HepG2 (cell line): Measurements from ENCODE around the gene ROM1. TPM values are rescaled to one million over a fixed set of nuclear protein-coding genes. Genes with fewer than 3 reads are reported as not detected.

Experiments
- ATAC-seq: fragments of 200-7000 bp; cut with Tn5 transposase; 3 replicates; pipeline ENCODE4 v1.9.1; 2020; ENCODE audit warnings: mild to moderate bottlenecking, moderate library complexity
- BruUV-seq: library from RNA; stranded (reverse); fragments of 400-500 nt; replicated peaks from 2 replicates; lab custom pipeline; 2021; lab: Mats Ljungman, UMichigan
- CTCF ChIA-PET: fragments of 300-600 bp; formaldehyde crosslinking; extraction: SDS; loops from one replicate; lab custom pipeline; 2021; ENCODE audit warnings: low total read pairs, inconsistent platforms, low intra/inter-chr PET ratio; lab: Yijun Ruan, JAX
- POLR2A ChIA-PET: fragments of 350-600 bp; sonication (Branson Sonifier 250); formaldehyde crosslinking; loops from one replicate; lab custom pipeline; 2020; ENCODE audit warnings: antibody characterized with exemption, inconsistent platforms; lab: Yijun Ruan, JAX
- DNase-seq: peaks from one replicate; pipeline ENCODE4 v3.0.0-alpha.2; 2015; ENCODE audit warnings: low spot score
- FAIRE-seq: peaks from 3 replicates; lab custom pipeline; 2011; peaks lifted over from hg19 to GRCh38; lab: Jason Lieb, UNC
- H2AFZ ChIP-seq: one replicate; pipeline ENCODE4 v1.6.1; 2011; ENCODE audit warnings: low read length, inconsistent platforms
- H3K27ac ChIP-seq: fragments of 300-600 bp; 3 replicates; pipeline ENCODE4 v1.8.0; 2011; ENCODE audit warnings: mixed run types, mild to moderate bottlenecking, mixed read lengths, low read length, inconsistent platforms; ENCODE audit not compliant: insufficient read depth; ENCODE audit errors: extremely low read length
- H3K27me3 ChIP-seq, 2 experiments: fragments of 200-600 bp in 1 of 2; 2 replicates in 1 of 2; 3 replicates in 1 of 2; pipeline versions ENCODE4 v1.6.0 to v1.8.0; 2011; ENCODE audit warnings: low read length in 2 of 2, mild to moderate bottlenecking in 2 of 2, moderate library complexity in 2 of 2, inconsistent platforms in 1 of 2; ENCODE audit not compliant: insufficient read depth in 2 of 2, control insufficient read depth in 1 of 2
- H3K36me3 ChIP-seq, 2 experiments: fragments of 200-600 bp in 1 of 2; replicated peaks in 1 of 2; 2 replicates in 1 of 2; 3 replicates in 1 of 2; pipeline versions ENCODE4 v1.5.1 to v1.8.0; 2011; ENCODE audit warnings: low read length in 2 of 2, inconsistent platforms in 1 of 2; ENCODE audit not compliant: insufficient read depth in 2 of 2, control insufficient read depth in 1 of 2
- H3K4me1 ChIP-seq: 2 replicates; pipeline ENCODE4 v1.5.1; 2012; ENCODE audit warnings: low read length, inconsistent platforms; ENCODE audit not compliant: insufficient read depth
- H3K4me2 ChIP-seq: 2 replicates; pipeline ENCODE4 v1.6.0; 2011; ENCODE audit warnings: low read depth, low read length, inconsistent platforms
- H3K4me3 ChIP-seq, 3 experiments: fragments of 200-600 bp in 1 of 3; sonication (generic), shearing (Covaris generic) in 1 of 3; replicated peaks in 1 of 3; 2 replicates each; pipeline ENCODE4 v1.5.1; 2011 to 2016; ENCODE audit warnings: low read length in 3 of 3, inconsistent platforms in 2 of 3, low read depth in 2 of 3, mild to moderate bottlenecking in 2 of 3, control low read depth in 1 of 3, mixed read lengths in 1 of 3; ENCODE audit not compliant: insufficient read depth in 1 of 3
- H3K79me2 ChIP-seq: one replicate; pipeline ENCODE4 v1.6.1; 2011; ENCODE audit warnings: low read length, inconsistent platforms; ENCODE audit not compliant: insufficient read depth
- H3K9ac ChIP-seq: 2 replicates; pipeline ENCODE4 v1.6.0; 2011; ENCODE audit warnings: mild to moderate bottlenecking, low read depth, low read length, inconsistent platforms; ENCODE audit not compliant: insufficient read depth
- H3K9me3 ChIP-seq: 2 replicates; pipeline ENCODE4 v1.5.1; 2012; ENCODE audit warnings: mild to moderate bottlenecking, low read length
- H4K20me1 ChIP-seq: 2 replicates; pipeline ENCODE4 v1.6.0; 2011; ENCODE audit warnings: inconsistent platforms, mild to moderate bottlenecking, low read length, moderate library complexity; ENCODE audit not compliant: insufficient read depth
- AKAP8 ChIP-seq: sonication (generic); formaldehyde crosslinking; IDR thresholded peaks from 2 replicates; pipeline ENCODE4 v1.5.1; 2020; ENCODE audit warnings: mild to moderate bottlenecking, missing genetic modification reagents
- FOXO4 ChIP-seq: sonication (generic); formaldehyde crosslinking; conservative IDR thresholded peaks from 2 replicates; pipeline ENCODE4 v1.8.1; 2023; ENCODE audit warnings: missing genetic modification reagents
- NR0B2 ChIP-seq: sonication (generic); formaldehyde crosslinking; IDR thresholded peaks from 2 replicates; pipeline ENCODE4 v1.4.0; 2020; ENCODE audit warnings: mild to moderate bottlenecking, missing genetic modification reagents
- PLRG1 ChIP-seq: fragments of 450-650 bp; conservative IDR thresholded peaks from 2 replicates; pipeline ENCODE4 v1.6.1; 2016
- POLR2AphosphoS5 ChIP-seq: IDR thresholded peaks from 2 replicates; pipeline ENCODE4 v1.6.1; 2012; ENCODE audit warnings: low read depth, low read length
- SMARCE1 ChIP-seq: fragments of 450-650 bp; IDR thresholded peaks from 2 replicates; pipeline ENCODE4 v1.6.1; 2017; ENCODE audit warnings: borderline replicate concordance
- ZBTB8A ChIP-seq: sonication (generic); formaldehyde crosslinking; IDR thresholded peaks from 2 replicates; pipeline ENCODE4 v1.4.0; 2020; ENCODE audit warnings: mild to moderate bottlenecking, low read depth, missing genetic modification reagents, borderline replicate concordance
- ZNF646 ChIP-seq: sonication (generic); formaldehyde crosslinking; IDR thresholded peaks from 2 replicates; pipeline ENCODE4 v1.9.0; 2021; ENCODE audit warnings: mild to moderate bottlenecking, missing genetic modification reagents
- WGBS: methylation state at CpG from one replicate; pipeline ENCODE4 v1.1.6; 2017; ENCODE audit warnings: low lambda C conversion rate; 5-methylcytosine and 5-hydroxymethylcytosine counted together
- in situ Hi-C: cut with HindIII; loops from 2 replicates; pipeline ENCODE4 v1.10.0; 2017; ENCODE audit warnings: low pct_unique_long_range_greater_than_20kb; ENCODE audit not compliant: extremely low pct_ligation_motif_present
- intact Hi-C: fragments of 100-400 bp; cut with micrococcal nuclease; formaldehyde crosslinking; loops from one replicate; pipeline ENCODE4 v1.10.0; 2022; ENCODE audit not compliant: unreplicated experiment
- polyA plus RNA-seq, 8 experiments: library from polyadenylated mRNA; depleted of rRNA in 3 of 8; stranded (reverse) in 7 of 8; unstranded in 1 of 8; fragments of >200 nt; fragmentation: Illumina TruSeq in 4 of 8; extraction: Trizol in 4 of 8; gene quantifications; 2 replicates each; pipeline versions ENCODE4 v1.2.1 to v1.2.3, GENCODE V29; 2011 to 2016; ENCODE audit warnings: low read depth in 4 of 8, missing spikeins in 1 of 8, mixed read lengths in 1 of 8; ENCODE audit not compliant: insufficient read depth in 1 of 8
- total RNA-seq, 5 experiments: library from RNA; depleted of rRNA; stranded (reverse); fragments of >200 nt; fragmentation: Illumina TruSeq; extraction: Trizol; gene quantifications; 2 replicates each; pipeline ENCODE4 v1.2.3, GENCODE V29; 2016; ENCODE audit warnings: low read depth in 1 of 5

ROM1 gene
- total and polyA plus RNA-seq, 2 of the 13 experiments (the other 11 are each of a cell fraction or from before 2014, with no cell fraction given): 1.2 to 2.4 TPM

GRCh38 chr11:62647609-62648005 is 34.5 kb downstream of the ROM1 start:
- no peak for TF ChIP-seq PLRG1
- TF ChIP-seq ZBTB8A: no peak
- TF ChIP-seq POLR2AphosphoS5: 0 out of 2 replicates have a peak, but pooled peaks have one; percentile 17
- TF ChIP-seq FOXO4 (CRISPR knock-in tag): 0 out of 2 replicates have a peak, but pooled peaks have one; percentile 27
- TF ChIP-seq AKAP8 (CRISPR knock-in tag): 0 out of 2 replicates have a peak, but pooled peaks have one; percentile 23
- TF ChIP-seq ZNF646: no peak
- no peak for TF ChIP-seq SMARCE1
- TF ChIP-seq NR0B2 (CRISPR knock-in tag): no peak
- no peak overlapping the region for H3K4me3 ChIP-seq
- peak overlapping the region; percentile 68; the same call in 1 of the 2 replicates for H3K4me2 ChIP-seq
- ATAC-seq (no peak), FAIRE-seq (no peak), DNase-seq (no peak)
- H3K36me3 ChIP-seq: peaks cover 4 to 24% of the 10 kb centered on the region in 2 experiments; a peak in 3 of 5 replicates
- H3K4me1 ChIP-seq: peaks cover 52% of the 10 kb centered on the region
- ChIA-PET CTCF (no interaction called here), POLR2A (interaction anchor here (1.3 to 5.0 kb wide), 5 partner anchors 18 to 223 kb away, joined by 3 to 53 read pairs (median 19); partner anchors contain the start of genes B3GAT3, C11orf98, CSKMT and LBHD1)
- no peak overlapping the region for H3K9ac ChIP-seq
- 91% methylated on average over 3 of the region's 6 CpGs for WGBS
- BruUV-seq: no TSS peak
- in situ Hi-C loops (no loop called here), intact Hi-C loops (no loop called here)
- H4K20me1 ChIP-seq: peaks cover 8% of the 10 kb centered on the region
- H3K27me3 ChIP-seq: no peaks in the 10 kb centered on the region
- H3K27ac ChIP-seq: peak overlapping the region; percentile 98
- no peaks in the 10 kb centered on the region for H3K9me3 ChIP-seq
- H3K79me2 ChIP-seq: peaks cover 46% of the 10 kb centered on the region
- no peak overlapping the region for H2AFZ ChIP-seq
